Breast epithelium (tissue), 3 donors: Measurements from ENCODE around the gene ZSWIM6.

ENCODE experiments used
- POLR2A ChIP-seq: fragments of 450-650 bp; IDR thresholded peaks from one replicate; pipeline ENCODE4 v1.6.1; 2016; ENCODE audit warnings: antibody characterized with exemption, mild to moderate bottlenecking, moderate library complexity
- TF ChIP-seq, protein P1 (sequence below), 3 donors: fragments of 450-650 bp; IDR thresholded peaks; one replicate each; pipeline ENCODE4 v1.5.1; 2016 to 2017; ENCODE audit warnings: antibody characterized with exemption in 3 of 3, mild to moderate bottlenecking in 3 of 3, moderate library complexity in 3 of 3

DNA sequence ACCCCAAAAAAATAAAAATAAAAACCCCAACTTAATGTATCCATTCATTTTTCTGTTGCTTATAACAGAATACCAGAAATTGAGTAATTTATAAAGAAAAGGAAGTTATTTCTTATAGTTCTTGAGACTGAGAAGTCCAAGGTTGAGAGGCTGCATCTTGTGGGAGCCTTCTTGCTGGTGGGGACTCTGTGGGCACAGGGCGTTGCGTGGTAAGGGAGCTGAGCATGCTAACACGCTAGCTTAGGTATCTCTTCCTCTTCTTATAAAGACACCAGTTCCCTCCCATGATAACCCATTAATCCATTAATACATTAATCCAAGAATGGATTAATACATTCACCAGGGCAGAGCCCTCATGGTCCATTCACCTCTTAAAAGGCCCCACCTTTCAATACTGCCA lies 150.9 kb downstream of the ZSWIM6 start:
- TF ChIP-seq, protein P1, sequence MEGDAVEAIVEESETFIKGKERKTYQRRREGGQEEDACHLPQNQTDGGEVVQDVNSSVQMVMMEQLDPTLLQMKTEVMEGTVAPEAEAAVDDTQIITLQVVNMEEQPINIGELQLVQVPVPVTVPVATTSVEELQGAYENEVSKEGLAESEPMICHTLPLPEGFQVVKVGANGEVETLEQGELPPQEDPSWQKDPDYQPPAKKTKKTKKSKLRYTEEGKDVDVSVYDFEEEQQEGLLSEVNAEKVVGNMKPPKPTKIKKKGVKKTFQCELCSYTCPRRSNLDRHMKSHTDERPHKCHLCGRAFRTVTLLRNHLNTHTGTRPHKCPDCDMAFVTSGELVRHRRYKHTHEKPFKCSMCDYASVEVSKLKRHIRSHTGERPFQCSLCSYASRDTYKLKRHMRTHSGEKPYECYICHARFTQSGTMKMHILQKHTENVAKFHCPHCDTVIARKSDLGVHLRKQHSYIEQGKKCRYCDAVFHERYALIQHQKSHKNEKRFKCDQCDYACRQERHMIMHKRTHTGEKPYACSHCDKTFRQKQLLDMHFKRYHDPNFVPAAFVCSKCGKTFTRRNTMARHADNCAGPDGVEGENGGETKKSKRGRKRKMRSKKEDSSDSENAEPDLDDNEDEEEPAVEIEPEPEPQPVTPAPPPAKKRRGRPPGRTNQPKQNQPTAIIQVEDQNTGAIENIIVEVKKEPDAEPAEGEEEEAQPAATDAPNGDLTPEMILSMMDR (IDR thresholded peaks at IDR 0.05) = no peak
- TF ChIP-seq POLR2A = no peak
